ENCODE measurements around the gene PGBD4.

GRCh38 chr15:34065261-34065660 lies 36.6 kb upstream of the PGBD4 start:
- TF ChIP-seq CTCF (conservative IDR thresholded peaks at IDR 0.05; ENCODE audit: low read length), result no peak
- TF ChIP-seq EZH2phosphoT487 (IDR thresholded peaks at IDR 0.05; ENCODE audit: borderline replicate concordance), result no peak
